ENCODE results near the gene ARIH1.
A peak's percentile ranks its signal among the peaks of the same experiment; 100 is the strongest.
"Not testable (repeated sequence)": the region's sequence is repeated elsewhere in the genome, so short reads cannot be mapped to it uniquely, and the experiment has no call there.

DNA sequence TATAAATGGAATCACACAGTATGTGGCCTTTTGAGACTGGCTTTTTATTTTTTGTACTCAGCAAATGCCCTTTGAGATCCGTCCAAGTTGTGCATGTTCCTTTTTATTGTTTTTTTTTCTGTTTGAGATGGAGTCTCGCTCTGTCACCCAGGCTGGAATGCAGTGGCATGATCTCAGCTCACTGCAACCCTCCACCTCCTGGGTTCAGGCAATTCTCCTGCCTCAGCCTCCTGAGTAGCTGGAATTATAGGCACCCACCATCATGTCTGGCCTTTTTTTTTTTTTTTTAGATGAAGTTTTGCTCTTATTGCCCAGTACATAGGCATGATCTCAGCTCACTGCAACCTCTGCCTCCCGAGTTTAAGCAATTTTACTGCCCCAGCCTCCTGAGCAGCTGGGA lies 152.0 kb downstream of the ARIH1 start:
- not testable (repeated sequence) for TF ChIP-seq FOXA1 (IDR thresholded peaks at IDR 0.05); SUZ12 (IDR thresholded peaks at IDR 0.05); BHLHE40 (IDR thresholded peaks at IDR 0.05; ENCODE audit: borderline replicate concordance); FOXK2 (IDR thresholded peaks at IDR 0.05); HDGF (IDR thresholded peaks at IDR 0.05; ENCODE audit: borderline replicate concordance); ELF4 (IDR thresholded peaks at IDR 0.05); FOXM1 (IDR thresholded peaks at IDR 0.05; ENCODE audit: borderline replicate concordance); TARDBP (IDR thresholded peaks at IDR 0.05); NFRKB (IDR thresholded peaks at IDR 0.05); LEF1 (IDR thresholded peaks at IDR 0.05; ENCODE audit: borderline replicate concordance); ARNT (IDR thresholded peaks at IDR 0.05); SP1 (IDR thresholded peaks at IDR 0.05)
- peak; percentile 78 for TF ChIP-seq ZNF384 (IDR thresholded peaks at IDR 0.05)
- TF ChIP-seq, protein P1, sequence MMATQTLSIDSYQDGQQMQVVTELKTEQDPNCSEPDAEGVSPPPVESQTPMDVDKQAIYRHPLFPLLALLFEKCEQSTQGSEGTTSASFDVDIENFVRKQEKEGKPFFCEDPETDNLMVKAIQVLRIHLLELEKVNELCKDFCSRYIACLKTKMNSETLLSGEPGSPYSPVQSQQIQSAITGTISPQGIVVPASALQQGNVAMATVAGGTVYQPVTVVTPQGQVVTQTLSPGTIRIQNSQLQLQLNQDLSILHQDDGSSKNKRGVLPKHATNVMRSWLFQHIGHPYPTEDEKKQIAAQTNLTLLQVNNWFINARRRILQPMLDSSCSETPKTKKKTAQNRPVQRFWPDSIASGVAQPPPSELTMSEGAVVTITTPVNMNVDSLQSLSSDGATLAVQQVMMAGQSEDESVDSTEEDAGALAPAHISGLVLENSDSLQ (IDR thresholded peaks at IDR 0.05), result not testable (repeated sequence)
